ENCODE data around the gene MYL12B. TPM values are rescaled to one million over a fixed set of nuclear protein-coding genes. Genes with fewer than 3 reads are reported as not detected.

Gene MYL12B
- total RNA-seq, 1 experiment from 2014 or later: 166 TPM

- peaks cover 26% of the 10 kb centered on the region in 2 experiments for H3K4me1 Mint-ChIP-seq
- Histone ChIP-seq H3K14ac (ENCODE audit: insufficient read depth, low read length) (peak overlapping the region; percentile 93), H3K27me3 (ENCODE audit: insufficient read depth, low read length) (no peaks in the 10 kb centered on the region), H2BK20ac (ENCODE audit: low read depth, low read length, poor library complexity, severe bottlenecking) (no peak overlapping the region), H3K4me2 (ENCODE audit: insufficient read depth, insufficient read length, low read length) (peak overlapping the region; percentile 40), H3K9me3 (ENCODE audit: control insufficient read depth, low read depth, low read length) (no peaks in the 10 kb centered on the region), H4K5ac (ENCODE audit: insufficient read length, low read depth, low read length) (no peak overlapping the region), H2AFZ (ENCODE audit: low read length) (no peak overlapping the region), H3K23me2 (ENCODE audit: insufficient read length, low read depth, low read length, poor library complexity, severe bottlenecking) (peaks cover 10% of the 10 kb centered on the region), H3T11ph (ENCODE audit: low read length) (peak overlapping the region; percentile 3), H4K20me1 (ENCODE audit: control insufficient read depth, insufficient read depth, insufficient read length) (no peaks in the 10 kb centered on the region), H2BK15ac (ENCODE audit: low read depth, low read length) (no peak overlapping the region), H3K79me1 (ENCODE audit: insufficient read depth, low read depth, low read length, poor library complexity, severe bottlenecking) (no peaks in the 10 kb centered on the region), H4K91ac (ENCODE audit: insufficient read length, low read depth, low read length) (no peak overlapping the region), H4K8ac (replicated peaks; ENCODE audit: insufficient read length, low read depth, low read length) (no peak overlapping the region), H2BK12ac (ENCODE audit: insufficient read length, low read depth, low read length) (no peak overlapping the region), H3K23ac (ENCODE audit: insufficient read length, low read depth, low read length) (no peak overlapping the region), H2BK5ac (ENCODE audit: insufficient read length, low read length) (no peak overlapping the region), H3K4me1 (ENCODE audit: insufficient read depth, low read length) (no peaks in the 10 kb centered on the region), H3K4ac (ENCODE audit: low read depth, low read length) (peak overlapping the region; percentile 24; the same call in 1 of the 2 replicates), H3K9ac (ENCODE audit: extremely low read depth, insufficient read length, low read length) (peak overlapping the region; percentile 94), H3K27ac (ENCODE audit: insufficient read length, low read depth, low read length) (peak overlapping the region; percentile 29), H2AK5ac (ENCODE audit: insufficient read length, low read length) (no peak overlapping the region), H3K79me2 (ENCODE audit: insufficient read depth, low read length) (peaks cover 20% of the 10 kb centered on the region; the same call in 1 of the 2 replicates), H3K56ac (ENCODE audit: insufficient read length, low read depth, low read length) (no peak overlapping the region), H2BK120ac (ENCODE audit: low read depth, low read length, poor library complexity, severe bottlenecking) (peak overlapping the region; percentile 71), H3K18ac (ENCODE audit: insufficient read length, low read depth, low read length) (peak overlapping the region; percentile 94)
- no peak for TF ChIP-seq CTCF (conservative IDR thresholded peaks at IDR 0.05)
- H3K36me3 Mint-ChIP-seq (ENCODE audit: insufficient read depth in 1 of 3, low read depth in 3 of 3): peaks cover 11 to 19% (median 16%) of the 10 kb centered on the region in 3 experiments
- peak overlapping the region; percentile 84 to 91 for H3K4me3 Mint-ChIP-seq
- H3K27ac Mint-ChIP-seq: peak overlapping the region; percentile 59 to 96 (median 94)
- H3K9me3 Mint-ChIP-seq: no peaks in the 10 kb centered on the region; a peak in 1 of 5 replicates
- no peak for DNase-seq
- WGBS (ENCODE audit: extremely low coverage, insufficient read length, low lambda C conversion rate): no CpG with 5 or more reads among the region's 22 CpGs
- H3K27me3 Mint-ChIP-seq (ENCODE audit: low read depth): no peaks in the 10 kb centered on the region
These were observed 13.8 kb upstream of the MYL12B start for GRCh38 chr18:3248062-3248657.

Measured in H9 (cell line).